Duodenal mucosa (tissue), 2 donors: ENCODE data around the gene PALM.
"Not testable (repeated sequence)": the region's sequence is repeated elsewhere in the genome, so short reads cannot be mapped to it uniquely, and the experiment has no call there.

Experiments
- H3K27ac ChIP-seq: one replicate; pipeline ENCODE4 v1.7.0; 2013; ENCODE audit warnings: low read depth, low read length
- H3K27me3 ChIP-seq, 2 donors: one replicate each; pipeline ENCODE4 v1.7.0; 2013; ENCODE audit warnings: low read length in 2 of 2, control low read depth in 1 of 2; ENCODE audit not compliant: insufficient read depth in 2 of 2, control insufficient read depth in 1 of 2
- H3K36me3 ChIP-seq, 2 donors: one replicate each; pipeline ENCODE4 v1.7.0; 2013; ENCODE audit warnings: low read length in 2 of 2, control low read depth in 1 of 2; ENCODE audit not compliant: insufficient read depth in 2 of 2, control insufficient read depth in 1 of 2
- H3K4me1 ChIP-seq, 2 donors: one replicate each; pipeline ENCODE4 v1.7.0; 2013; ENCODE audit warnings: low read length in 2 of 2, control low read depth in 1 of 2; ENCODE audit not compliant: insufficient read depth in 2 of 2, control insufficient read depth in 1 of 2
- H3K4me3 ChIP-seq, 2 donors: one replicate each; pipeline ENCODE4 v1.7.0; 2013; ENCODE audit warnings: low read length in 2 of 2, low read depth in 1 of 2
- H3K9ac ChIP-seq, 2 donors: one replicate each; pipeline ENCODE4 v1.7.0; 2013; ENCODE audit warnings: low read length in 2 of 2, low read depth in 1 of 2
- H3K9me3 ChIP-seq, 2 donors: one replicate each; pipeline ENCODE4 v1.7.0; 2013; ENCODE audit warnings: low read length in 2 of 2, control low read depth in 1 of 2; ENCODE audit not compliant: control insufficient read depth in 1 of 2

The PALM gene

DNA sequence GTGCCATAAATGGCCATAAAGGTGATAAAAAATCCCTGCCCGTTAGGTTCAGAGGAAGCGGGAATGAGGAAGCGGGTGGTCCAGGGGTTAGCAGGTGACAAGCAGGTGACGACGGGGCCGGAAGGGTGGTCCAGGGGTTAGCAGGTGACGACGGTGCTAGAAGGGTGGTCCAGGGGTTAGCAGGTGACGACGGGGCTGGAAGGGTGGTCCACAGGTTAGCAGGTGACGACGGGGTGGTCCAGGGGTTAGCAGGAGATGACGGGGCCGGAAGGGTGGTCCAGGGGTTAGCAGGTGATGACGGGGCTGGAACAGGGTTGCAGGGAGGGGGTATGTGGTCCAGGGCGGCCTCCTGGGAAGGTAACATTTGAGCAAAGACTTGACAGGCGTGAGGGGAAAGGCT, 19.7 kb upstream of the PALM start:
- no peak overlapping the region for H3K9ac ChIP-seq
- H3K4me3 ChIP-seq = no peak overlapping the region
- H3K27ac ChIP-seq = no peak overlapping the region
- H3K4me1 ChIP-seq = no peaks in the 10 kb centered on the region
- H3K36me3 ChIP-seq = no peaks in the 10 kb centered on the region
- no peaks in the 10 kb centered on the region for H3K9me3 ChIP-seq
- no peaks in the 10 kb centered on the region for H3K27me3 ChIP-seq

DNA sequence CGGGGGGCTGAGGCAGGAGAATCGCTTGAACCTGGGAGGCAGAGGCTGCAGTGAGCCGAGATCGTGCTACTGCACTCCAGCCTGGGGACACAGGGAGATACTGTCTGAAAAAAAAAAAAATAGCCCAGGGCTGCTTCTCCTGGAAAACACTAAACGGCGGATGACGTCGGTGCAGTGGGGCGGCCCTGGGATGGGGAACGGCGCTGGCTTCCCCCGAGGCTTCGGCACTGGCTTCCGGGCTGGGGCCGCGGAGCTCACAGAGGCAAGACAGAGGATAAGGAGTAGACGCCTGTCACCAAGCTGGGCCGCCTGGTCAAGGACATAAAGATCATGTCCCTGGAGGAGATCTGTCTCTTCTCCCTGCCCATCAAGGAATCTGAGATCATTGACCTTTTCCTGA, 18.5 kb upstream of the PALM start:
- Histone ChIP-seq H3K27me3 (no peaks in the 10 kb centered on the region), H3K4me3 (no peak overlapping the region), H3K27ac (no peak overlapping the region), H3K4me1 (no peaks in the 10 kb centered on the region), H3K9me3 (no peaks in the 10 kb centered on the region), H3K36me3 (no peaks in the 10 kb centered on the region), H3K9ac (no peak overlapping the region)

DNA sequence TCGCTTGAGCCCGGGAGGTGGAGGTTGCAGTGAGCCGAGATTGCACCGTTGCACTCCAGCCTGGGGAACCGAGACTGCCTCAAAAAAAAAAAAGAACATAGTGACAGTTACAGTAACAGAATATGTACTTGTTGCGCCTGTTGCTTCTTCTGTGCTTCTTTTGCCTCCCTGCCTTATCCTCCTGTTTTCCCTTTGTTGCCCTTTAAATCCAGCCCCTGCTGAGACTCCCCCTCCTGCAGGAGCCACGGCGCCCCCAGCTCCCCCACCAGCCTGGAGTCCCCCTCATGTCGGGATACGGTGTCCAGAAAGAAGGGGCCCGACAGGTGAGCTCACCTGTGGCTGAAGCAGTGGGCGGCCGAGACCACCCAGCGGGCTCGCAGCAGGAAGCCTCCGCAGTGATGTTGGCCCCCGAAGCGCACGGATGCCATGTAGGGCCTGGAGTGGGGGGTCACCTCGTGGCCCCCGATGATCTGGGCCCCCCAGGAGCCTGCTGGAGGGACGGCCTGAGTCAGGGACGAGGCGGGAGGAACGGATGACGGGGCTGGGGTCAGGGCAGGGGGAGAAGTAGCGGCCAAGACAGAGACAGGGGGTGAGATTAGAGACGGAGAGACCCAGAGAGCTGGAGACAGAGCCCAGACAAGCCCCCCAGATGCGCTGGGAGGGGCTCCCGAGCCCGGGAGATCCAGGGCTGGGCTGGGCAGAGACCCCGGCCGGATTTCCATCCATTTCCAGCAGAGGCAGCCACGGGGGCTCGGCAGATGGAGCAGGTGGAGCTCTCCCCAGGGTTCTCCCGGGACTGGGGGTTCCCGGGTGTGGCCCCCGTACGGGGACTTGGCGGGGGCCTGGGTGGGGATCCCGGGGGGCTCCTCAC, 14.0 kb upstream of the PALM start:
- H3K9ac ChIP-seq = no peak overlapping the region
- H3K27me3 ChIP-seq = peaks cover 0 to 4% of the 10 kb centered on the region in 2 donors
- H3K36me3 ChIP-seq = no peaks in the 10 kb centered on the region
- H3K9me3 ChIP-seq = no peaks in the 10 kb centered on the region
- no peaks in the 10 kb centered on the region for H3K4me1 ChIP-seq
- no peak overlapping the region for H3K4me3 ChIP-seq
- no peak overlapping the region for H3K27ac ChIP-seq

DNA sequence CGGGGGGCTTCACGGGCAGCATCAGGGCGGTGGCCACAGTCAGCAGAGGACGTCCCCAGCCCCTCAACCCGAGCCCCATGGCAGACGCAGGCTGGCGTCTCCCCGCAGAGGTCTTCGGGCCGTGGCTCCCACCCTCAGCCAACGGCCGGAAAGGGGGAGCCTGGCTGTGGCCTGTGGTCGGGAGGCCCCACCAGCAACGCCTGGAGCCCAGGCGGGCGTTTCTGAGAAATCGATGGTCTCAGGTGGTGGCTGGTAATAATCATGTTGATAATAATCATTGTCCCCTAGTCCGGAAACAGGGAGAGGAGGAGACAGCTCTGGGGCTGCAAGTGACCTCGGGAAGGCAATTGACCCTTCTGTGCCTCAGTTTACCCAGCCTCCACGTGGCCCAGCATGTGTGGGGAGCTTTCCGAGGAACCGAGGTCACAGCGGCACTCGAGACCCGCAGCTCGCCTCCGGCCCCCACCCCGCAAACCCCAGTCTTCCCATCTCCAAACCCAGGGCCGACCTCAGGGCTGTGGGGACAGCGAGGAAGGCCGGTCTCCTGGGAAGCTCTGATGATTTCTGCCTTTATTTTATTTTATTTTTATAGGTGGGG, 13.3 kb upstream of the PALM start, which contains the start of gene PRSS57:
PRSS57 (minus strand) TSS at position 101 of the 598 bp plus-strand sequence; CDS start at position 79, 22 bp downstream.
- no peak within 1 kb of the TSS for H3K4me3 ChIP-seq
- peaks cover 0 to 4% of the 10 kb centered on the region in 2 donors for H3K27me3 ChIP-seq
- H3K27ac ChIP-seq = no peak within 1 kb of the TSS

DNA sequence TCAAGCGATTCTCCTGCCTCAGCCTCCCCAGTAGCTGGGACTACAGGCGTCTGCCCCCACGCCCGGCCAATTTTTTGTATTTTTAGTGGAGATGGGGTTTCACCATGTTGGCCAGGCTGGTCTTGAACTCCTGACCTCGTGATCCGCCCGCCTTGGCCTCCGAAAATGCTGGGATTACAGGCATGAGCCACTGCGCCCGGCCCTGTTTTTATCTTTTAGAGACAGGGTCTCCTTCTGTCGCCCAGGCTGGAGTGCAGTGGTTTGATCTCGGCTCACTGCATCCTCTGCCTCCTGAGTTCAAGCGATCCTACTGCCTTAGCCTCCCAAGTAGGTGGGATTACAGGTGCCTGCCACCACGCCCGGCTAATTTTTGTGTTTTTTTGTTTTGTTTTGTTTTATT, 10.2 kb upstream of the PALM start:
- not testable (repeated sequence) for H3K27me3 ChIP-seq, H3K9ac ChIP-seq, H3K27ac ChIP-seq

More for the DNA sequence above, 13.3 kb upstream of the PALM start, which contains the start of gene PRSS57:
- Histone ChIP-seq H3K4me1 (no peaks in the 10 kb centered on the region), H3K9ac (no peak within 1 kb of the TSS), H3K36me3 (no peaks in the 10 kb centered on the region), H3K9me3 (no peaks in the 10 kb centered on the region)

DNA sequence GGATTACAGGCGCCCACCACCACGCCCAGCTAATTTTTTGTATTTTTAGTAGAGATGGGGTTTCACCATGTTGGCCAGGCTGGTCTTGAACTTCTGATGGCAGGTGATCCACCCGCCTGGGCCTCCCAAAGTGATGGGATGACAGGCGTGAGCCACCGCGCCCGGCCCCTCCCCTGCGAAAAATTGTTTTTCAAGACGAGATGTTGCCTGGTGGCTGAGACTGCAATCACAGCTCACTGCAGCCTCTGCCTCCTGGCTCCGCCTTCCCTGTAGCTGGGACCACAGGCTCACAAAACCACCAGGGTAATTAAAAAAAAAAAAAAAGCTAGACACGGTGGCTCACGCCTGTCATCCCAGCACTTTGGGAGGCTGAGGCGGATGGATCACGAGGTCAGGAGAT, 8.8 kb upstream of the PALM start:
- not testable (repeated sequence) for H3K4me3 ChIP-seq, H3K27ac ChIP-seq, H3K4me1 ChIP-seq, H3K9me3 ChIP-seq, H3K9ac ChIP-seq, H3K27me3 ChIP-seq, H3K36me3 ChIP-seq

More for the DNA sequence above, 10.2 kb upstream of the PALM start:
- H3K9me3 ChIP-seq, H3K36me3 ChIP-seq, H3K4me3 ChIP-seq, H3K4me1 ChIP-seq: not testable (repeated sequence)

DNA sequence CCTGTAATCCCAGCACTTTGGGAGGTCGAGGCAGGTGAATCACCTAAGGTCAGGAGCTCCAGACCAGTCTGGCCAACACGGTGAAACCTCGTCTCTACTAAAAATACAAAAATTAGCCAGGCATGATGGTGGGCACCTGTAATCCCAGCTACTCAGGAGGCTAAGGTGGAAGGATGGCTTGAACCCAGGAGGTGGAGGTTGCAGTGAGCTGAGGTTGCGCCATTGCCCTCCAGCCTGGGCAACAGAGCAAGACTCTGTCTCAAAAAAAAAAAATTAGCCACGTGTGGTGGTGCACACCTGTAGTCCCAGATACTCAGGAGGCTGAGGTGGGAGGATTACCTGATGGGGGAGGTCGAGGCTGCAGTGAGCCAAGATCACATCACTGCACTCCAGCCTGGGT, 5.9 kb upstream of the PALM start:
- not testable (repeated sequence) for H3K9ac ChIP-seq, H3K27ac ChIP-seq, H3K27me3 ChIP-seq, H3K36me3 ChIP-seq, H3K9me3 ChIP-seq, H3K4me1 ChIP-seq
- H3K4me3 ChIP-seq = peak overlapping the region in 1 of 2 donors; percentile 61

DNA sequence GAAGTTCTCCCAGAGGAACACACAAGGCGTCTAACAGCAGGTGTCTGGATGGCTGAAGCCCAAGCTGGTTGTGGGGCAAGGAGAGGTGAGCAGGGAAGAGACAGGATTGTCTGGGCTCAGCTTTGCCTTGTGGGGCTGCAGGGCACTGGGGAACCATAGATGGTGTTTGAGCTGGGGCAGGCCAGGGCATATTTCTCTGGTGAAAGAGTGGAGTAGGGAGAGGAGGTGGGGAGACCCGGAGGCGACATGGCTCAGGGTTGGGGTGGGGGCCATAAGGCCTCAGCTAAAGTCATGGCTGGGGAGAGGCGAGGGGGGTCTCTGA, 5.4 kb upstream of the PALM start:
- no peak overlapping the region for H3K27ac ChIP-seq
- H3K27me3 ChIP-seq = peaks cover 0 to 10% of the 10 kb centered on the region in 2 donors
- peak overlapping the region in 1 of 2 donors; percentile 32 for H3K9ac ChIP-seq
- no peaks in the 10 kb centered on the region for H3K36me3 ChIP-seq
- H3K4me3 ChIP-seq = peak overlapping the region; percentile 31 to 61
- H3K9me3 ChIP-seq = peaks cover 0 to 2% of the 10 kb centered on the region in 2 donors
- peaks cover 5 to 6% of the 10 kb centered on the region in 2 donors for H3K4me1 ChIP-seq

DNA sequence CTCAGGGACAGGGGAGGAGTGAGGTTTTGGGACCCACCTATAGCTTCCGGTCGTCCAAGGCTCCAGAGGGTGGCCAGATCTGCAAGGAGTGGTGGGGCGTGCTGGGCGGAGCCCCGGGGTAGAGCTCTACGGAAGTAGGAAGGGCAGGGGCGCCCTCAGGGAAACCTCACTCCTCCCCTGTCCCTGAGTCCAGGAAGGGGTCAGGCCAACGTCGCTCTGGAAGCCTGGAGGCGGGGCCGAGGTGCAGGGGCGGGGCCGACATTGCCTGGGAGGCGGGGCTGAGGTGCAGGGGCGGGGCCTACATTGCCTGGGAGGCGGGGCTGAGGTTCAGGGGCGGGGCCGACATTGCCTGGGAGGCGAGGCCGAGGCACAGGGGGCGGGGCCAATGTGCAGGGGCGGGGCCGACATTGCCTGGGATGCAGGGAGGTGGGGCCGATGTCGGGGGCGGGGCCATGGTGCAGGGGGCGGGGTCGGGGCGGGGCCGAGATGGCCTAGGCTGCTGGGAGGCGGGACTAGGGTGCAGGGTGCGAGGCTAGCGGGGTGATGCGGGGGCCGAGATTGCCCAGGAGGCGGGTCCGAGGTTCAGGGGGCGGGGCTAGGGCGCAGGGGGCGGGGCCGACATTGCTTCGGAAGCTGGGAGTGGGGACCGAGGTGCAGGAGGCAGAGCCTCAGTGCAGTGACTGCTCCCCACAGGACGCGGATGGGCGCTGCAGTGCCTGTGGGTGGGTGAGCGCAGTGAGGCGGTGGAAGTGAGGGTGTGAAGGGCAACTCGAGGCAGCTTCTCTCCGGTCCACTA, 4.9 kb upstream of the PALM start:
- H3K9ac ChIP-seq = peak overlapping the region in 1 of 2 donors; percentile 57
- no peak overlapping the region for H3K27ac ChIP-seq
- peaks cover 0 to 12% of the 10 kb centered on the region in 2 donors for H3K27me3 ChIP-seq
- H3K4me1 ChIP-seq = peaks cover 5 to 6% of the 10 kb centered on the region in 2 donors
- H3K9me3 ChIP-seq = peaks cover 0 to 2% of the 10 kb centered on the region in 2 donors
- H3K4me3 ChIP-seq = peak overlapping the region; percentile 31 to 61
- H3K36me3 ChIP-seq = no peaks in the 10 kb centered on the region

DNA sequence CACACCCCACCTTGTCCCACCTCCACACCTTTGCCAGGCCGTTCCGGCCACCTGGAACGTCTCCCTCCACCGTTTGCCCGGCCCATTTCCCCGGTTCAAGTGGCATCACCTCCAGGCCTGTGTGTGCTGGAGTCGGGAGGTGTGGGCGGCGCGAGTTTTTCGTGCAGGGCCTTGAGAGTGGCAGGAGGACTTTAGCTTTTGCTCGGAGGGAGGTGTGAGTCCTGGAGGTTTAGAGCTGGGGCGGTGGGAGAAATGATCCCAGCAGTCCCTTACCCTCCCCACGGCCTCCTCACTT, 4.3 kb upstream of the PALM start:
- Histone ChIP-seq H3K4me1 (peaks cover 5 to 6% of the 10 kb centered on the region in 2 donors), H3K36me3 (no peaks in the 10 kb centered on the region), H3K27me3 (peaks cover 0 to 8% of the 10 kb centered on the region in 2 donors), H3K9me3 (peaks cover 0 to 2% of the 10 kb centered on the region in 2 donors), H3K4me3 (peak overlapping the region; percentile 25 to 60), H3K9ac (peak overlapping the region in 1 of 2 donors; percentile 57), H3K27ac (no peak overlapping the region)
